ENCODE measurements around the gene EXTL2. TPM values are rescaled to one million over a fixed set of nuclear protein-coding genes. Genes with fewer than 3 reads are reported as not detected.

Gene EXTL2
- total and polyA plus RNA-seq, 2 experiments from 2014 or later = 45.3 to 45.4 TPM

DNA sequence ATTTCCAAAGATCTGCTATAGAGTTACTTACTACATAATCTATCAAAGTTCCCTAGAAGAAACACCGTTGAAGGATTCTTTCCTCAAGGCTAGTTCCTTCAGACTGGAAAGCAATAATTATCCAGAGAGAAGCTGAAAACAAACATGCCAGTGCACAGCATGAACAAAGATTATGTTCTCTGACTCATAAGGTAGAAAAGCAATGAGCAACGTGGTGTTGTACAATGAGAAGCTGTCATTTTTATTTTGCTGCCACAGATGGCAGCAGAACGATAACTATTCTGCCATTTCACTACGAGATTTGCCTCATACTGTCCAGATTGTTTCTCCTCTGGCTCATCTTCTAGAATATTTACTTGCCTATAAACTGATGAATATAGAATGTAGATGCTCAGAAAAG lies 10.7 kb downstream of the EXTL2 start:
- TF ChIP-seq, protein P1, sequence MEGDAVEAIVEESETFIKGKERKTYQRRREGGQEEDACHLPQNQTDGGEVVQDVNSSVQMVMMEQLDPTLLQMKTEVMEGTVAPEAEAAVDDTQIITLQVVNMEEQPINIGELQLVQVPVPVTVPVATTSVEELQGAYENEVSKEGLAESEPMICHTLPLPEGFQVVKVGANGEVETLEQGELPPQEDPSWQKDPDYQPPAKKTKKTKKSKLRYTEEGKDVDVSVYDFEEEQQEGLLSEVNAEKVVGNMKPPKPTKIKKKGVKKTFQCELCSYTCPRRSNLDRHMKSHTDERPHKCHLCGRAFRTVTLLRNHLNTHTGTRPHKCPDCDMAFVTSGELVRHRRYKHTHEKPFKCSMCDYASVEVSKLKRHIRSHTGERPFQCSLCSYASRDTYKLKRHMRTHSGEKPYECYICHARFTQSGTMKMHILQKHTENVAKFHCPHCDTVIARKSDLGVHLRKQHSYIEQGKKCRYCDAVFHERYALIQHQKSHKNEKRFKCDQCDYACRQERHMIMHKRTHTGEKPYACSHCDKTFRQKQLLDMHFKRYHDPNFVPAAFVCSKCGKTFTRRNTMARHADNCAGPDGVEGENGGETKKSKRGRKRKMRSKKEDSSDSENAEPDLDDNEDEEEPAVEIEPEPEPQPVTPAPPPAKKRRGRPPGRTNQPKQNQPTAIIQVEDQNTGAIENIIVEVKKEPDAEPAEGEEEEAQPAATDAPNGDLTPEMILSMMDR (conservative IDR thresholded peaks at IDR 0.05; ENCODE audit: low read depth in 2 of 2) = no peak
- TF ChIP-seq ZNF331 (CRISPR knock-in tag; IDR thresholded peaks at IDR 0.05; ENCODE audit: low read depth) (no peak), JUNB (IDR thresholded peaks at IDR 0.05; ENCODE audit: unreplicated experiment) (no peak), STAT1 (IDR thresholded peaks at IDR 0.05; ENCODE audit: unreplicated experiment) (no peak), EZH2 (IDR thresholded peaks at IDR 0.05; ENCODE audit: low read depth, unreplicated experiment) (no peak), ZNF114 (CRISPR knock-in tag; IDR thresholded peaks at IDR 0.05) (no peak), CREB1 (CRISPR knock-in tag; IDR thresholded peaks at IDR 0.05; ENCODE audit: low read depth) (no peak)
- TF ChIP-seq, protein P2, sequence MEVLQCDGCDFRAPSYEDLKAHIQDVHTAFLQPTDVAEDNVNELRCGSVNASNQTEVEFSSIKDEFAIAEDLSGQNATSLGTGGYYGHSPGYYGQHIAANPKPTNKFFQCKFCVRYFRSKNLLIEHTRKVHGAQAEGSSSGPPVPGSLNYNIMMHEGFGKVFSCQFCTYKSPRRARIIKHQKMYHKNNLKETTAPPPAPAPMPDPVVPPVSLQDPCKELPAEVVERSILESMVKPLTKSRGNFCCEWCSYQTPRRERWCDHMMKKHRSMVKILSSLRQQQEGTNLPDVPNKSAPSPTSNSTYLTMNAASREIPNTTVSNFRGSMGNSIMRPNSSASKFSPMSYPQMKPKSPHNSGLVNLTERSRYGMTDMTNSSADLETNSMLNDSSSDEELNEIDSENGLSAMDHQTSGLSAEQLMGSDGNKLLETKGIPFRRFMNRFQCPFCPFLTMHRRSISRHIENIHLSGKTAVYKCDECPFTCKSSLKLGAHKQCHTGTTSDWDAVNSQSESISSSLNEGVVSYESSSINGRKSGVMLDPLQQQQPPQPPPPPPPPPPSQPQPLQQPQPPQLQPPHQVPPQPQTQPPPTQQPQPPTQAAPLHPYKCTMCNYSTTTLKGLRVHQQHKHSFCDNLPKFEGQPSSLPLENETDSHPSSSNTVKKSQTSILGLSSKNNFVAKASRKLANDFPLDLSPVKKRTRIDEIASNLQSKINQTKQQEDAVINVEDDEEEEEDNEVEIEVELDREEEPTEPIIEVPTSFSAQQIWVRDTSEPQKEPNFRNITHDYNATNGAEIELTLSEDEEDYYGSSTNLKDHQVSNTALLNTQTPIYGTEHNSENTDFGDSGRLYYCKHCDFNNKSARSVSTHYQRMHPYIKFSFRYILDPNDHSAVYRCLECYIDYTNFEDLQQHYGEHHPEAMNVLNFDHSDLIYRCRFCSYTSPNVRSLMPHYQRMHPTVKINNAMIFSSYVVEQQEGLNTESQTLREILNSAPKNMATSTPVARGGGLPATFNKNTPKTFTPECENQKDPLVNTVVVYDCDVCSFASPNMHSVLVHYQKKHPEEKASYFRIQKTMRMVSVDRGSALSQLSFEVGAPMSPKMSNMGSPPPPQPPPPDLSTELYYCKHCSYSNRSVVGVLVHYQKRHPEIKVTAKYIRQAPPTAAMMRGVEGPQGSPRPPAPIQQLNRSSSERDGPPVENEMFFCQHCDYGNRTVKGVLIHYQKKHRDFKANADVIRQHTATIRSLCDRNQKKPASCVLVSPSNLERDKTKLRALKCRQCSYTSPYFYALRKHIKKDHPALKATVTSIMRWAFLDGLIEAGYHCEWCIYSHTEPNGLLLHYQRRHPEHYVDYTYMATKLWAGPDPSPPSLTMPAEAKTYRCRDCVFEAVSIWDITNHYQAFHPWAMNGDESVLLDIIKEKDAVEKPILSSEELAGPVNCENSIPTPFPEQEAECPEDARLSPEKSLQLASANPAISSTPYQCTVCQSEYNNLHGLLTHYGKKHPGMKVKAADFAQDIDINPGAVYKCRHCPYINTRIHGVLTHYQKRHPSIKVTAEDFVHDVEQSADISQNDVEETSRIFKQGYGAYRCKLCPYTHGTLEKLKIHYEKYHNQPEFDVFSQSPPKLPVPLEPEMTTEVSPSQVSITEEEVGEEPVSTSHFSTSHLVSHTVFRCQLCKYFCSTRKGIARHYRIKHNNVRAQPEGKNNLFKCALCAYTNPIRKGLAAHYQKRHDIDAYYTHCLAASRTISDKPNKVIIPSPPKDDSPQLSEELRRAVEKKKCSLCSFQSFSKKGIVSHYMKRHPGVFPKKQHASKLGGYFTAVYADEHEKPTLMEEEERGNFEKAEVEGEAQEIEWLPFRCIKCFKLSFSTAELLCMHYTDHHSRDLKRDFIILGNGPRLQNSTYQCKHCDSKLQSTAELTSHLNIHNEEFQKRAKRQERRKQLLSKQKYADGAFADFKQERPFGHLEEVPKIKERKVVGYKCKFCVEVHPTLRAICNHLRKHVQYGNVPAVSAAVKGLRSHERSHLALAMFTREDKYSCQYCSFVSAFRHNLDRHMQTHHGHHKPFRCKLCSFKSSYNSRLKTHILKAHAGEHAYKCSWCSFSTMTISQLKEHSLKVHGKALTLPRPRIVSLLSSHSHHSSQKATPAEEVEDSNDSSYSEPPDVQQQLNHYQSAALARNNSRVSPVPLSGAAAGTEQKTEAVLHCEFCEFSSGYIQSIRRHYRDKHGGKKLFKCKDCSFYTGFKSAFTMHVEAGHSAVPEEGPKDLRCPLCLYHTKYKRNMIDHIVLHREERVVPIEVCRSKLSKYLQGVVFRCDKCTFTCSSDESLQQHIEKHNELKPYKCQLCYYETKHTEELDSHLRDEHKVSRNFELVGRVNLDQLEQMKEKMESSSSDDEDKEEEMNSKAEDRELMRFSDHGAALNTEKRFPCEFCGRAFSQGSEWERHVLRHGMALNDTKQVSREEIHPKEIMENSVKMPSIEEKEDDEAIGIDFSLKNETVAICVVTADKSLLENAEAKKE (CRISPR knock-in tag; IDR thresholded peaks at IDR 0.05) = no peak
- TF ChIP-seq, protein P3, sequence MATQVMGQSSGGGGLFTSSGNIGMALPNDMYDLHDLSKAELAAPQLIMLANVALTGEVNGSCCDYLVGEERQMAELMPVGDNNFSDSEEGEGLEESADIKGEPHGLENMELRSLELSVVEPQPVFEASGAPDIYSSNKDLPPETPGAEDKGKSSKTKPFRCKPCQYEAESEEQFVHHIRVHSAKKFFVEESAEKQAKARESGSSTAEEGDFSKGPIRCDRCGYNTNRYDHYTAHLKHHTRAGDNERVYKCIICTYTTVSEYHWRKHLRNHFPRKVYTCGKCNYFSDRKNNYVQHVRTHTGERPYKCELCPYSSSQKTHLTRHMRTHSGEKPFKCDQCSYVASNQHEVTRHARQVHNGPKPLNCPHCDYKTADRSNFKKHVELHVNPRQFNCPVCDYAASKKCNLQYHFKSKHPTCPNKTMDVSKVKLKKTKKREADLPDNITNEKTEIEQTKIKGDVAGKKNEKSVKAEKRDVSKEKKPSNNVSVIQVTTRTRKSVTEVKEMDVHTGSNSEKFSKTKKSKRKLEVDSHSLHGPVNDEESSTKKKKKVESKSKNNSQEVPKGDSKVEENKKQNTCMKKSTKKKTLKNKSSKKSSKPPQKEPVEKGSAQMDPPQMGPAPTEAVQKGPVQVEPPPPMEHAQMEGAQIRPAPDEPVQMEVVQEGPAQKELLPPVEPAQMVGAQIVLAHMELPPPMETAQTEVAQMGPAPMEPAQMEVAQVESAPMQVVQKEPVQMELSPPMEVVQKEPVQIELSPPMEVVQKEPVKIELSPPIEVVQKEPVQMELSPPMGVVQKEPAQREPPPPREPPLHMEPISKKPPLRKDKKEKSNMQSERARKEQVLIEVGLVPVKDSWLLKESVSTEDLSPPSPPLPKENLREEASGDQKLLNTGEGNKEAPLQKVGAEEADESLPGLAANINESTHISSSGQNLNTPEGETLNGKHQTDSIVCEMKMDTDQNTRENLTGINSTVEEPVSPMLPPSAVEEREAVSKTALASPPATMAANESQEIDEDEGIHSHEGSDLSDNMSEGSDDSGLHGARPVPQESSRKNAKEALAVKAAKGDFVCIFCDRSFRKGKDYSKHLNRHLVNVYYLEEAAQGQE (IDR thresholded peaks at IDR 0.05; ENCODE audit: unreplicated experiment) = no peak
- no peak overlapping the region for H3K27ac Mint-ChIP-seq
- Histone ChIP-seq H2AFZ (no peak overlapping the region), H3K4me1 (ENCODE audit: insufficient read depth) (peaks cover 3% of the 10 kb centered on the region; the same call in 1 of the 2 replicates), H3K27me3 (ENCODE audit: insufficient read depth) (no peaks in the 10 kb centered on the region), H3F3A (replicated peaks; ENCODE audit: low read depth) (no peaks in the 10 kb centered on the region), H3K4me3 (no peak overlapping the region), H3K9me2 (ENCODE audit: insufficient read depth) (no peaks in the 10 kb centered on the region), H3K27ac (ENCODE audit: low read depth) (no peak overlapping the region), H3K79me2 (replicated peaks; ENCODE audit: insufficient read depth) (peaks cover 39% of the 10 kb centered on the region), H4K20me1 (replicated peaks; ENCODE audit: insufficient read depth) (peaks cover 12% of the 10 kb centered on the region), H3K4me2 (no peak overlapping the region), H3K36me3 (ENCODE audit: insufficient read depth) (peaks cover 16% of the 10 kb centered on the region)
- peaks cover 9% of the 10 kb centered on the region for H3K9me3 Mint-ChIP-seq
- ATAC-seq (no peak), DNase-seq (ENCODE audit: low spot score) (no peak)
- H3K4me1 Mint-ChIP-seq = no peaks in the 10 kb centered on the region; the same call in 2 of the 3 replicates
- H3K27me3 Mint-ChIP-seq (ENCODE audit: insufficient read depth, low read depth, poor library complexity) = peaks cover 3% of the 10 kb centered on the region
- no peak overlapping the region for H3K4me3 Mint-ChIP-seq
- peaks cover 23% of the 10 kb centered on the region for H3K36me3 Mint-ChIP-seq (ENCODE audit: low read depth)
